Measurements from ENCODE around the gene ETV5.

Gene ETV5

DNA sequence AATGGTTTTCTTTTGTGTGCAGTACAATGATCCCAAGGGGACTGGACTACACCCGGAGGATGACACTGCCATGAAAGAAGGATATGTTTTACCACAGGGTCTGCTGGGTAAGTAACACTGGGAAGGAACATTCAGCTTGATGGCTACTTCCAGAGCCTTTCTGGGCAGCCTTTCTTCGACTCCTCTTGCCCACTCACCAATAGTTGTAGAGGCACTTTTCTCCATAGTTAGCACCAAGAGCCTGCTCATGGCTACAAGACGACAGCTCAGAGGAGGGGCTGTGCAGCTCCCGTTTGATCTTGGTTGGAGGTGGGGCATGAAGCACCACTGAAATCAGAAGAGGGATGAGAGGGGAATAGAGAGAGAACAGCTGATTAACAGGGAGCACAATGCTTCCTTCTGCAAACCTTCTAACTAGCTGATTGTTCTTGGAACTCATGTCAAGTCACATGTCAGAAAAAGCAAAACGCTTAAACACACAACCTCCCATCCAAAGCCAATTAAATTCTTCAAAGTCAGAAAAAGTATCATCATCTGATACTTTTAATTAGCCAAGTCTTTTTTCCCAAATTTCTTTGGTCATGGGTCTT lies 27.9 kb downstream of the ETV5 start:
- Histone ChIP-seq H3K27ac (ENCODE audit: low read depth, low read length) (peak overlapping the region; percentile 73), H3K4me1 (ENCODE audit: control insufficient read depth, insufficient read depth, low read length) (peaks cover 30% of the 10 kb centered on the region), H3K36me3 (ENCODE audit: control insufficient read depth, insufficient read depth, low read length) (no peaks in the 10 kb centered on the region), H3K9ac (ENCODE audit: low read depth, low read length) (no peak overlapping the region), H3K9me3 (ENCODE audit: control insufficient read depth, insufficient read depth, low read length) (no peaks in the 10 kb centered on the region; the same call in 1 of the 2 replicates), H3K27me3 (ENCODE audit: control insufficient read depth, insufficient read depth, low read length) (no peaks in the 10 kb centered on the region), H3K4me3 (ENCODE audit: low read depth, low read length) (no peak overlapping the region)

DNA sequence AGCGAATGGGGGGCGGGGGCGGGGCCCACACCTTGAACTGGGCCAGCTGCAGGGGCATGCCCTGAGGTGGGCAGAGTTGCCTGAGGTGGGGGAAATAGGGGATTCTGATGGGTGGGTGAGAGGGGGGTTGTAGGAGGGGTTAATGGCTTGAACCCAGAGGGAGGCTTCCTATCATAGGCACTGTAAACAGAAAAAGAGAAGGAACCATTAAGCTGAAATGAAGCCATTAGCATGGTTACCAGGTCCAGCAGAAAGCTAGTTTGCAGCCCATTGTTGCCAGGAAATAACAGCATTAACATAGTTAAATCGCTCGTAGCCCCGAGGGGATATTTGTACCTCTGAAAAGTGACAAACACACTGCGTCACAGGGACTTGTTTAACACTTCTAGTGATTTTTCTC lies 29.0 kb downstream of the ETV5 start:
- Histone ChIP-seq H3K4me3 (ENCODE audit: low read depth, low read length) (no peak overlapping the region), H3K9ac (ENCODE audit: low read depth, low read length) (no peak overlapping the region), H3K9me3 (ENCODE audit: control insufficient read depth, insufficient read depth, low read length) (no peaks in the 10 kb centered on the region), H3K4me1 (ENCODE audit: control insufficient read depth, insufficient read depth, low read length) (peaks cover 30% of the 10 kb centered on the region), H3K36me3 (ENCODE audit: control insufficient read depth, insufficient read depth, low read length) (no peaks in the 10 kb centered on the region), H3K27me3 (ENCODE audit: control insufficient read depth, insufficient read depth, low read length) (no peaks in the 10 kb centered on the region), H3K27ac (ENCODE audit: low read depth, low read length) (peak overlapping the region; percentile 73)

DNA sequence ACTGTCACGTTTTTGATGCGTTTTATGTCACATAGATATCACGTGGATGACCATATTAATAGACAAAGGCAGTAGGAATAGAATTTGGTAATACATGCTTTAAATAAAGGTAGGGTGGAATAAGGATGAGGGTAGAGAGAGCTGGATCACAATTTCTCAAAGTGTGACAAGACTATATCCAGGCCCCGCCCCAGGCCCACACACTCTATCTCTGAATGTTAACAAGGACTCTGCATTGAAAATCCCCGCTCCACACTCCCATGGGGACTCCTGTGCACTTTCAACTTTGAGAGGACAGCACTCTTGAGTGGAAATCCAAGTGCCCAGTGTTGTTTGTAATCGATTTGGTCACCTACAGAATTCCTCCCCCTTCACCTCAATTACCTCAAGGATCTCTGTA lies 31.4 kb downstream of the ETV5 start:
- no peak overlapping the region for H3K4me3 ChIP-seq (ENCODE audit: low read depth, low read length)
- H3K9ac ChIP-seq (ENCODE audit: low read depth, low read length), result no peak overlapping the region
- no peak overlapping the region for H3K27ac ChIP-seq (ENCODE audit: low read depth, low read length)
- peaks cover 30% of the 10 kb centered on the region for H3K4me1 ChIP-seq (ENCODE audit: control insufficient read depth, insufficient read depth, low read length)
- no peaks in the 10 kb centered on the region for H3K9me3 ChIP-seq (ENCODE audit: control insufficient read depth, insufficient read depth, low read length)
- no peaks in the 10 kb centered on the region for H3K36me3 ChIP-seq (ENCODE audit: control insufficient read depth, insufficient read depth, low read length)
- H3K27me3 ChIP-seq (ENCODE audit: control insufficient read depth, insufficient read depth, low read length), result no peaks in the 10 kb centered on the region

DNA sequence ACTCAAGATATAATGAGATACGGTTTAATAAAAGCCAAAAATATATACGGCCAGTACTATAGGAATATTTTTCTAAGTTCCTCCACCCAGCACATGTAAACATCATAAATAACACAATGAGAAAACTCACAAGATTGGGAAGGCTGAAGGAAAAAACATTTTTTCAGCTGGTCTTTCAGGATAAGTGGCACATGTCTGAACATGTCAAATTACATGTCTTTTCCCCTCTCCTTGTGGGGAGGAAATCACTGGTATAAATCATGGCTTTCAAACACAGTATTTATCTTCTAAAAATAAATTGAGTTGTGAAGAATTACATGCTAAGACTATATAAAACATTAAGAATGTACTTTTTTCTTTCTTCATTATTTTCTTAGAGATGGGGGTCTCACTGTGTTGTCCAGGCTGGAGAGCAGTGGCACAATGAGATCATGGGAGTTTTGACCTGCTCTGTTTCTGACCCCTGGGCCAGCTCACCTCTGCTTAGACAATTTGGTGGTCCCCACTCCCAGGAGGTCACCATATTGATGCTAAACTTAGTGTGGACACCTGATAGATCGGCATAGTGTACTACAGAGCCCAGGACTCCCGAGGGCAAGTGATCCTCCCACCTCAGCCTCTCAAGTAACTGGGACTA lies 32.8 kb downstream of the ETV5 start:
- no peak overlapping the region for H3K27ac ChIP-seq (ENCODE audit: low read depth, low read length)
- H3K36me3 ChIP-seq (ENCODE audit: control insufficient read depth, insufficient read depth, low read length), result no peaks in the 10 kb centered on the region

DNA sequence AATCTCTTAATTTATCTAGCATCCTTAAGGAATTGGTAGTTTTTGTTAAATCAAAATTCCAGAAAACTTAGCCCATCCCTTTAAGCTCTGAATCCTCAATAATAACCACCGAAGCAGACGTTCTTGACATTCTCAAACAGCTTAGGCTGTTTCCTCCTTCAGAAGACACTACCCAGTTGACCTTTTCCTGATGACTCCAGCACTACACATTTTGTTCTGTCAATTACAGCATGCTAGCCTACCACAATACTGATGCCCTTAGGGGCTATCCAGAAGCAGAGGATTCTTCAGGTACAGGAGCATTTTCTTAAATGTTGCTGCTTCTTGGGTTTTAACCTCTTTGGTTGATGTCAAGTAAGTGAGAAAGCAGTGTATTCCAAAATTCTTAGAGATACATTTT lies 33.4 kb downstream of the ETV5 start:
- no peaks in the 10 kb centered on the region for H3K9me3 ChIP-seq (ENCODE audit: control insufficient read depth, insufficient read depth, low read length)
- H3K9ac ChIP-seq (ENCODE audit: low read depth, low read length), result no peak overlapping the region
- H3K36me3 ChIP-seq (ENCODE audit: control insufficient read depth, insufficient read depth, low read length), result no peaks in the 10 kb centered on the region
- no peak overlapping the region for H3K27ac ChIP-seq (ENCODE audit: low read depth, low read length)
- H3K4me1 ChIP-seq (ENCODE audit: control insufficient read depth, insufficient read depth, low read length), result peaks cover 14% of the 10 kb centered on the region
- no peaks in the 10 kb centered on the region for H3K27me3 ChIP-seq (ENCODE audit: control insufficient read depth, insufficient read depth, low read length)
- H3K4me3 ChIP-seq (ENCODE audit: low read depth, low read length), result no peak overlapping the region

More for the DNA sequence above, 32.8 kb downstream of the ETV5 start:
- Histone ChIP-seq H3K9ac (ENCODE audit: low read depth, low read length) (no peak overlapping the region), H3K9me3 (ENCODE audit: control insufficient read depth, insufficient read depth, low read length) (no peaks in the 10 kb centered on the region), H3K4me3 (ENCODE audit: low read depth, low read length) (no peak overlapping the region), H3K27me3 (ENCODE audit: control insufficient read depth, insufficient read depth, low read length) (no peaks in the 10 kb centered on the region), H3K4me1 (ENCODE audit: control insufficient read depth, insufficient read depth, low read length) (peaks cover 20% of the 10 kb centered on the region)

DNA sequence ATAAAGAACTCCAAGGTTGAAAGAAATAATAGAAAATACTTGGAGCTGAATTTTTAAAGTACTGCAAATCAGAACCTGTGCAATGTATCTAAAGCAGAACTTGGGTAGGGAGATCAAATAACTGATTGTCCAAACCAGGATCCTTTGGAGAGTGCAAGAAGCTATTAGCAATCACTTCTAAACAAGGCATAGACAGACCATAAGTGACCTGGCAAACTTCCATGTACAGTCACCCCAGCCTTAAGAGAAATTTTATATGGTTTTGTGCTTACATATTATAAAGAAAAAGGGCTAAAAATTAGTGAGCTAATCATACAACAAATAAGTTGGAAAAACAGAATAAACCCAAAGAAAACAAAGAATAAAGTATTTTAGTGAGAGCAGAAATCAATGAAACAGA lies 35.2 kb downstream of the ETV5 start:
- H3K4me1 ChIP-seq (ENCODE audit: control insufficient read depth, insufficient read depth, low read length), result 0 out of 2 replicates have a peak, but pooled peaks cover 5% of the 10 kb centered on the region
- no peaks in the 10 kb centered on the region for H3K36me3 ChIP-seq (ENCODE audit: control insufficient read depth, insufficient read depth, low read length)
- no peaks in the 10 kb centered on the region for H3K9me3 ChIP-seq (ENCODE audit: control insufficient read depth, insufficient read depth, low read length)
- no peaks in the 10 kb centered on the region for H3K27me3 ChIP-seq (ENCODE audit: control insufficient read depth, insufficient read depth, low read length)
- no peak overlapping the region for H3K4me3 ChIP-seq (ENCODE audit: low read depth, low read length)
- H3K9ac ChIP-seq (ENCODE audit: low read depth, low read length), result no peak overlapping the region
- no peak overlapping the region for H3K27ac ChIP-seq (ENCODE audit: low read depth, low read length)

DNA sequence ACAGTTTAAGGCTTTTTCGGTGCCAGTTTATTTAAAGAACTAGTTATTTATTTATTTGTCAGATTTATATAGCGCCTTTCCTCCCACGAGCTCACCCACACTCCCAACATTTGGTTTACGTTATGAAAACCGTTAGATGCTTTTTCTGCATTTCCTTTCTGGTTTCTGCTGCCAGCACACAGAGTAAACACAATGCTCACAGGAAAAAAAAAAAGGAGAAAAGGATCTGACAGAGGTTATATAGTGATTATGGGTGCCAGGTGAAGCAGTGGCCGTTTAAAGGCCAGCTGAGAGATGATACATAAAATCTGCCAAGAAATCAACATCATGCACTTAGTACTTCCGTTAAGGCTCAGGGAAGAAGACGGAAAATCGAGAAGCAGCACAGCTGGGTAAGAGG lies 37.9 kb downstream of the ETV5 start:
- H3K4me1 ChIP-seq (ENCODE audit: control insufficient read depth, insufficient read depth, low read length), result no peaks in the 10 kb centered on the region
- H3K4me3 ChIP-seq (ENCODE audit: low read depth, low read length), result no peak overlapping the region
- no peak overlapping the region for H3K27ac ChIP-seq (ENCODE audit: low read depth, low read length)
- no peaks in the 10 kb centered on the region for H3K36me3 ChIP-seq (ENCODE audit: control insufficient read depth, insufficient read depth, low read length)
- no peak overlapping the region for H3K9ac ChIP-seq (ENCODE audit: low read depth, low read length)
- no peaks in the 10 kb centered on the region for H3K9me3 ChIP-seq (ENCODE audit: control insufficient read depth, insufficient read depth, low read length)
- no peaks in the 10 kb centered on the region for H3K27me3 ChIP-seq (ENCODE audit: control insufficient read depth, insufficient read depth, low read length)

DNA sequence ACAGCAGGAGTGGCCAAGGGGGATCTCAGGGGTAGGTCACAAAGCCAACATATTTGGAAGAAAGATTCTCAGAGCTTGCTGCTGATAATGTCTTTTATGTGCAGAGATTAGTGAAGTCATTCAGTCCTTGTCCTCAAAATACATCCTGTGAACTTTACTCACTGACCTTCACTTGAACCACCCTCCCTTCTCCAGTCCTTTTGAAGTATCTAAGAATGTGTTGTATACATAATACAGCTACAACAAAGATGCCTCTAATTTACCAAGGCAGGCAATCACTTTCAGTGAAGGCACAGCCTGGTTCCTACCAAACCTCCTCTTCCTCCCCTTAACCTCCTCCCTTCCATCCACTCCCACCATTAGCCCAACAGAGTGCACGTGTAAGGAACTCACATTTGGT lies 38.3 kb downstream of the ETV5 start:
- H3K4me3 ChIP-seq (ENCODE audit: low read depth, low read length), result no peak overlapping the region
- no peak overlapping the region for H3K27ac ChIP-seq (ENCODE audit: low read depth, low read length)
- H3K36me3 ChIP-seq (ENCODE audit: control insufficient read depth, insufficient read depth, low read length), result no peaks in the 10 kb centered on the region

DNA sequence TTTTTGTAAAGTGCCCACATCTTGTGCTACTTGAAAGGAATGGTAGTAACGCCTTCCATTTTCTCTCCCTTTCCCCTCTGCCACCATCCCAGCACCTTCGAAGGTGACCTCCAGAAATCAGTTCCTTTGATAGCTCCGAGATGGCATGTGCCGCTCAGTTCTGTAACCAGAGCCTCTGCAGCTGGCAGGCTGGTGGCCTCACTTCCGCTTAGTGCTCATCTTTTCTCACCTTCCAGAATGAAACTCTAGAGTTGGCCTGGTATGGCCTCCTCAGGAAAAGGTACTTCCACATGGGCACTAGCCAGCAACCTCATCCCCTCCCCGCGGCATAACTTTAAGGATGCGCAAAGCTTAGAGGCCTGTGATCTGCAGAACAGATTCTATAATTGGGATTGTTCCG lies 38.8 kb downstream of the ETV5 start:
- no peaks in the 10 kb centered on the region for H3K4me1 ChIP-seq (ENCODE audit: control insufficient read depth, insufficient read depth, low read length)
- H3K9me3 ChIP-seq (ENCODE audit: control insufficient read depth, insufficient read depth, low read length), result no peaks in the 10 kb centered on the region
- no peak overlapping the region for H3K27ac ChIP-seq (ENCODE audit: low read depth, low read length)
- no peak overlapping the region for H3K9ac ChIP-seq (ENCODE audit: low read depth, low read length)
- H3K4me3 ChIP-seq (ENCODE audit: low read depth, low read length), result no peak overlapping the region
- no peaks in the 10 kb centered on the region for H3K36me3 ChIP-seq (ENCODE audit: control insufficient read depth, insufficient read depth, low read length)
- H3K27me3 ChIP-seq (ENCODE audit: control insufficient read depth, insufficient read depth, low read length), result no peaks in the 10 kb centered on the region

More for the DNA sequence above, 38.3 kb downstream of the ETV5 start:
- Histone ChIP-seq H3K27me3 (ENCODE audit: control insufficient read depth, insufficient read depth, low read length) (no peaks in the 10 kb centered on the region), H3K4me1 (ENCODE audit: control insufficient read depth, insufficient read depth, low read length) (no peaks in the 10 kb centered on the region), H3K9me3 (ENCODE audit: control insufficient read depth, insufficient read depth, low read length) (no peaks in the 10 kb centered on the region), H3K9ac (ENCODE audit: low read depth, low read length) (no peak overlapping the region)

DNA sequence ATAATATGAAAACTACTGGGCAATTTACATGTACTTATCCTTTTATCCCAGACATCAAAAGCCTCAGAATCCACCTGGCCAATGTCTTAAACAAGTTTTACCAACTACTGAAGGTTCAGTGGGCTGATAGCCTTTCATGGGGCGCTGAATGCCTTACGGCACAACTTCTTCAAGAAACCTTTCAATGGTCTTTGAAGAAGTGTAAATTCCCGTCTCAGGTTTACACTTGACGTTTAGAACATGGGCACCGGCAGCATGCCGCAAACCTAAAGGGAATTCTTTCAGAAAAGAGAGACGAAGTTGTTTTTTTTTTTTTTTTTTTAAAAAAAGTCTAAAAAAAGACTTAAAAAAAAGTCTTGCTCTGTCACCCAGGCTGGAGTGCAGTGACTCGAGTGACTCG lies 39.7 kb downstream of the ETV5 start:
- no peaks in the 10 kb centered on the region for H3K9me3 ChIP-seq (ENCODE audit: control insufficient read depth, insufficient read depth, low read length)
- no peak overlapping the region for H3K9ac ChIP-seq (ENCODE audit: low read depth, low read length)
- H3K4me1 ChIP-seq (ENCODE audit: control insufficient read depth, insufficient read depth, low read length), result no peaks in the 10 kb centered on the region
- no peak overlapping the region for H3K4me3 ChIP-seq (ENCODE audit: low read depth, low read length)
- H3K27ac ChIP-seq (ENCODE audit: low read depth, low read length), result no peak overlapping the region
- no peaks in the 10 kb centered on the region for H3K27me3 ChIP-seq (ENCODE audit: control insufficient read depth, insufficient read depth, low read length)
- H3K36me3 ChIP-seq (ENCODE audit: control insufficient read depth, insufficient read depth, low read length), result no peaks in the 10 kb centered on the region

DNA sequence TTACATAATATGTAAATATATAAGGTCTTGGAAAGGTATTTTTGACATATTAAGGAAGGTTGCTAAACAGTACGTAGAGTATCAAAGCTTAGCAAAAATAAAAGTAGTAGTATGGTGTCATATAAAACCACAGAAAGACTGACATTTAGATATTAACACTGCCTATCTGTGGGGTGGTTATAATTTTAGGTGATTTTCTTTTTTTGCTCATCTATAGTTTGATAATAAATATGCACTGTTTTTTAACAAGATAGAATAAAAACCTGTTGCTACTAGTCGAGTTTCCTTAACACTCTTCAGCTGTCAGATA lies 40.7 kb downstream of the ETV5 start:
- Histone ChIP-seq H3K9ac (ENCODE audit: low read depth, low read length) (no peak overlapping the region), H3K9me3 (ENCODE audit: control insufficient read depth, insufficient read depth, low read length) (no peaks in the 10 kb centered on the region), H3K4me3 (ENCODE audit: low read depth, low read length) (no peak overlapping the region), H3K4me1 (ENCODE audit: control insufficient read depth, insufficient read depth, low read length) (no peaks in the 10 kb centered on the region), H3K27me3 (ENCODE audit: control insufficient read depth, insufficient read depth, low read length) (no peaks in the 10 kb centered on the region), H3K27ac (ENCODE audit: low read depth, low read length) (no peak overlapping the region), H3K36me3 (ENCODE audit: control insufficient read depth, insufficient read depth, low read length) (no peaks in the 10 kb centered on the region)

Measured in HUES48 (cell line).